SKM-1 (cell line): ENCODE data around the gene TPST1.
A peak's percentile ranks its signal among the peaks of the same experiment; 100 is the strongest.

Experiments
- DNase-seq: peaks from one replicate; lab custom pipeline; 2025; ENCODE audit not compliant: unreplicated experiment; lab: John Stamatoyannopoulos, UW

Gene TPST1

DNA sequence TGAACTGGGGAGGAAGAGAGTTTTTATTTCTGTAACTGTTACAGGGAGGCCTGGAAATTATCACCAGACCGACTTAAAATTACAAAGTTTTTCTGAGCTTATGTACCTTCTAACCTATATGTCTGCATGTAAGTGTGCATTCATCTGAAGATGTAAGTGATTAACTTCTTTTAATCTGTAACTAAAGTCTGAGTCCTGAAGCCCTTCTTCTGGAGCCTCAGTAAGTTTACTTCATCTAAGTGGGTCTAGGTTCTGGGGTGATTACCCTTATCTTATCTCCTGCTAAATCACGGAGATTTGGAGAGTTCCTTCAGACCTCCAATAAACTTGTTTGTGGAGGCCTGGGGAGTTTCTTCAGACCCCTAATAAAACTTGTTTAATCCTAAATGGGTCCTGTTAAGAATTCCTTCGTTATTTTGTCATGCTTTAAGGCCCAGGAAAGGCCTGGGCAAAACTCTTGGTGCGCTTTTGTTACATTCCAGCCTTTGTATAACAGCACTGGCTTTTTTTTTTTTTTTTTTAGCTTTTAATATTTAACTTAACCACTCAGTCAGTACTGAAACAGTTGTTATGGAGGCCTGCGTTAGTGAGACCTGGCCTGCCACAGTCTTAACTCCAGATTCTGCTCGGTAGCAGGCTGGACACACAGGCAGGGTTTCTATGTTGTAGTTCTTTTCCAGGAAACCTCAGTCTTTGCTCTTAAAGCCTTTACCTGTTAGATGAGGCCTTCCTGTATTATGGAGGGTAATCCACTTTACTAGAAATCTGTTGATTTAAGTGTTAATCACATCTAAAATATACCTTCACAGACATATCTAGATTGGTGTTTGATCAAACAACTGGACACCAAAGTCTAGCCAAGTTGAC is 33.0 kb downstream of the TPST1 start:
- no peak for DNase-seq

DNA sequence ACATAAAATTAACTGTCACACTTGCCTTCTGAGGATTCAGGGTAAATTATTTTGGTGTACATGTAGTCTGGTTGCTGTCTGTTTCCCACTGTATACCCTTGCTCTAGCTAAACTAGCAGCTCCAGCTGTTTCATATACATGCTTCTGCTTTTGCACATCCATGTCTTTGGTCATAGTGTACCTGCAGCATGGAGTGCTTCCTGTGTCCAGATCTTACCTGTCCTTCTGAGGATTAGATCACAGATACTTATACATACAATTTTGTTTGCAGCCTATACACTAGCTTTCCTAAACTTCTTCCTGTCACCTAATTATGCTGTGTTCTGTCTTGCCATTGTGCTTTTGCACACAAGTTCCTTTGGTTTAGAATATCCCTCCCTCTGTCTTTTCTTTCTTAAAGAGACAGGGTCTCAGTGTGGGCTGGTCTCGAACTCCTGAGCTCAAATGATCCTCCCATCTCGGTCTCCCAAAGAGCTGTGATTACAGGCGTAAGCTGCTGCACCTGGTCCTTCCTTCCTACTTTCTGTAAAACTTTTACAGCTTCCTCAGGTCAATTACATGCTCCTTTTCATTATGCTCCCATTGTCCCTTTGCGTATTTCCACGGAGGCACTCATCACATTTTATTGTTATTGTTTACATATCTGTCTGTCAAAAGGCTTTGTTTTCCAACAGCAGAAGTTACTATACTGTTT is 33.8 kb downstream of the TPST1 start:
- no peak for DNase-seq

DNA sequence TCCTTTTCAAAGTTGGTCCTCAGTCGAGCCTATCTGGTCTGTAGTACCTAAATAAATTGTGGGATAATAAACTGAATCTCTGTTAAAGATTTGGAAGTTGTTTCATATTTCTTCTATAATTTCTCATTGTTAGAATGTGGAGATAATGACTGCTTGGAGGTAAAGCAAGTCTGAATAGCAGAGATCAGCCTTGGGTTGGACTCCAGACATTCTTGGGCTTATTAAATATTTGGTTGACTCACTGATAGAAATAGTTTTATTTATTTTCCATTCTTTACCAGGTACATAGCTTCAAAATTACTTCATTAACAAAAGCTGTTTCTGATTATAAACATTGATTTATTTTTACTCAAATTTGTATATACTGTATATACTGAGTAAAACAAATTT is 34.3 kb downstream of the TPST1 start:
- DNase-seq = no peak

DNA sequence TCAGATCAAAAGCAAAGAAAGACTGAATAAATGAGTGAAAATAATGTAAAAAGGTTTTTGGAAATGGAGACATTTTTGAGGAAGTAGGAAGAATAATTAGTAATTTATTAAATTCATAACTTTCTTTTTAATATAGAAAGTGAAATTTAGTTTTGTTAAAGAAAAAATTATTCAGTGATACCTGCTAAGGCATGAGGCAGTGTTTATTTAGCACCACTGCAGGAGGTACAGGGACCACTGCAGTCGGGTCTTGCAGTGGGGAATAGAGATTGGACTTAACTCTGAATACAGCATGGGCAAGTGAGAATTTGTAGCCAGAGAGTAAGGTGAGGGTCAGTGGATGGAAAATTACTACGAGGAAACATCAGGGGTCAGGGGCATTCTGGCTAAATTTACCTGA is 39.9 kb downstream of the TPST1 start:
- no peak for DNase-seq

DNA sequence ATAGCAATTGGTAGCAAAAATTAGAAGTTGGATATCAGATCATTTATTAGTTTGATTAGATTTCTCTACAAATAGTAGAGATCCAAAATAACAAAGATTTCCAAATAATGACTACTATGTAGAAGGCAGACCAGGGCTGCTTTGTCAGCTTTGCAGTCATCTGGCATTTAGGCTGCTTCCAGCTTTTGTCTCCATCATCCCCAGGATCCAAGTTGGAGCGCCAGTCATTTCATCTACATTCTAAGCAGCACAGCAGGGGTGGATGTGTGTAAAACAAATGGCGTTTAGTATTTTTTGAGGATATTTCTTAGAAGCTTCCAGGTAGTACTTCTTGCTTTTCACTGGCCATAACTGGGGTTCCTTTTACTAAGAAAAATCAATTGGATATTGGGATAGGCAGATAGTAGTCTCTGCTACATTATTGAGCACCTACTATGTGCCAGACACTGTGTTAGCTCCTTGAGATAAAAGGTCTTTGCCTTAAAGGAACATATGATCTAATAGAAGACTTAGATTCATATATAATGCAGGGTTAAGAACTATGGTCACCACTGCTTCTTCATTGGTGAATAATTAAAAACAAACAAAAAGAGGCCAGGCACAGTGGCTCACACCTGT is 41.5 kb downstream of the TPST1 start:
- no peak for DNase-seq

DNA sequence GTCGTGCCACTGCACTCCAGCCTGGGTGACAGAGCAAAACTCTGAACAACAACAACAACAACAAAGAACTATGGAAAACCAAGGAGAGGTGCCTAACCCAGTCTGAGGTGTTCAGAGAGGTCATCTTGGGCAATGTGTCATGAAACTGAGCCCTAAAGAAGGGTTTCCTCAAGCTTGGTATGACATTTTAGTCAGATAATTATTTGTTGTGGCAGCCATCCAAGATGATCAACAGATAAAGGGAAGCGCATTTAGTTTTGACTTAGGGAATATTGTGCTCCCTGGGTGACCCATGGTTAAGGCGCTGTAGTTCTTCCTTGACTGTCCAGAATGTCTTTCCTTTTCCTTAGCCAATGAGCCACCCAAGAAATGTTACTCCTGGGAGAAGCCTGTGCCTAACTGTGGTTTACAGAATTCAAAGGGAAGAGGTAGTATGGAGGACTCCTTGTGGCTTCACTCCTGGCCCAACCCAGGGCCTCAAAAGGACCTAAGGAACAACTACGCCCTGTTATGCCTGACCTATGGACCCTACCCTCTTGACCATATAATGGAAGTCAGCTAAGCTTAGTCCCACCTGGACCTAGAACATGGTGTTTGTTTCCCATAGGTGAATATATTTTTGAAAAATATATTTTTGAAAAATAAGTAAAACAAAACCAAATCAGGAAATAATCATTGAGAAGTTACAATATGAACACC is 42.4 kb downstream of the TPST1 start:
- DNase-seq = no peak

DNA sequence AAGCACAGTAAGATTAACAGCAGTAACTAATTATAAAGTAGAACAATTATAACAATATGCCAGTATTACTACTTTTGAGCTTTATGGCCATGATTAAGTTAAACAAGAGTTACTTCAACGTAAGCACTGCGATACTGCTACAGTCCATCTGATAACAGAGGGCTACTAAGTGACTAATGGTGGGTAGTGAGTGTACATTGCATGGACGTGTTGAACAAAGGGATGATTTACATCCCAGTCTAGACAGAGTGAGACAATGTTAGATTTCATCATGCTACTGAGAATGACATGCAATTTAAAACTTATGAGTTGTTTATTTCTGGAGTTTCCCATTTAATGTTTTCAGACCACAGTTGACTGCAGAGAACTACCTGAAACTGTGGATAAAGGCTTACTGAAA is 45.6 kb downstream of the TPST1 start:
- no peak for DNase-seq

DNA sequence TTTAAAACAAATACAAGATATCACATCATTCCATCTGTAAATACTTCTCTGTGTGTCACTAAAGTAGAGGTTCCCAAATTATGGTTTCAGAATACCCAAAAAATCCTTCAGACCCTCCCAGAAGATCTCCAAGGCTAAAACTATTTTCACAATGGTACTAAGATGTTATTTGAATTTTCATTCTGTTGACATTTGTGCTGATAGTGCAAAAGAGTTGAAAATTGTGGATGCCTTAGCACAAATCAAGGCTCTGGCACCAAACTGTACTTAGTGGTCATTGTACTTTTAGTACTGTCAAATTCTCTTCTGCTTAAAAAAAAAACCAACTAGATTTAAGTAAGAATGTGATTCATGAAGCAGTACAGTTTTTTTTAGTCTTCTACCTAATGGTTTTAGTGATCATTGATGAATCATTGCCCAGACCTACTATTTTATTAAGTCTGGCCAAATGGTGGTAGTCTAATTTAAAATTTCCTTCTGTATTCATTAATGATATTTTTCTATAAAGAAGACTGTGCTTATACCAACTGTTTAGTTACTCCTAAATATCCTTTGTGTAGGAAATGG is 50.5 kb downstream of the TPST1 start:
- DNase-seq = no peak

DNA sequence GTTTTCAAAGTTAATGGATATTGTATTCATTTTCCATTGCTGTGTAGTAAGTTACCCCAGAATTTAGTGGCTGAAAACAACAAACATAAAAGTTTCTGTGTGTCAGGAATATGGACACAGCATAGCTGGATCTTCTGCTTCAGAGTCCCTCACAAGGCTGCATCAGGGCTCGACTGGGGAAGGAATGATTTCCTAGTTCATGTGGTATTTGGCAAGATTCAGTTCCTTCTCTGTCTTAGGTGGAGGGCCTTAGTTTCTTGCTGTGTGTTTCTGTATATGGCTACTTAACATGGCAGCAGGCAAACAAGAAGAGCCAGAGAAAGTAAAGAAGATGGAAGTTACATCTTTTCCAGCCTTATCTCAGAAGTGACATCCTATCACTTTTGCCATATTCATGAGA is 51.1 kb downstream of the TPST1 start:
- DNase-seq = peak; percentile 38

DNA sequence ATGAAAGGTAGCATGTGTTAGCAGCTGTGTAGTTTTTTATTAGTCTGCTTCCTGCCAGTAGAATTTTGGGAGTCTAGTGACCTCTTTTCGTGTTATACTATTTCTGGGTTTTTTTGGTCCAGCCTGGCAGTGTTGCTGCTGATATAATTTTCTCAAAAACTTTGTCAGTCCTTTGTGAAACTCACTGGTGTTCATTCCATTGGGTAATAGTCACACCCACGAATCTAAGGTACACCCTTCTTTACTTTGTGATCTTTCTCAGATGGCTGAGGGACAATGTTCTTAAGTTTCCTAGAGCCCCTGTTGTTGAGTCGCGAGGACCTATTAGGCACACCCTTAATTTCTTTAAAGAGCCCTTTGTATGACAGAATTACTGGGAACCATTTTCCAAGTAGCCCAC is 52.3 kb downstream of the TPST1 start:
- no peak for DNase-seq

DNA sequence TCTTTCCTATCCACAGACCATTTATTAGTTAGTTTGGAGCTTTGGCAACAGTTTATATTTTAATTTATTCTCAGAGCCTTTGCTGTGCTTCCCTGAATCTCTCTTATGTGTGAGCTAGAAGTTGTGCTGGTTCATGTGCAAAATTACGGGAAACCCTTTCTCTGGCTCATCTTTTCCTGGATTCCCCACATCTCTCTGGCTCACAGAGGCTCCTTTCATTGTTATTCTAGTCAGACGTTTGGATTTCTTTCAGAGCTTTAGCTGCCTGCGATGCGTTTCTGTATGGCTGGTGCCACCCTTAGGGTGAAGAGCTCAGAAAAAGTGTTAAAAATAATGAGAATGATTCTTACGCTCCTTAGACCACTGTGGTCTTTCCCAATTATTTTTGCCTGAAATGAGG is 53.3 kb downstream of the TPST1 start:
- no peak for DNase-seq

DNA sequence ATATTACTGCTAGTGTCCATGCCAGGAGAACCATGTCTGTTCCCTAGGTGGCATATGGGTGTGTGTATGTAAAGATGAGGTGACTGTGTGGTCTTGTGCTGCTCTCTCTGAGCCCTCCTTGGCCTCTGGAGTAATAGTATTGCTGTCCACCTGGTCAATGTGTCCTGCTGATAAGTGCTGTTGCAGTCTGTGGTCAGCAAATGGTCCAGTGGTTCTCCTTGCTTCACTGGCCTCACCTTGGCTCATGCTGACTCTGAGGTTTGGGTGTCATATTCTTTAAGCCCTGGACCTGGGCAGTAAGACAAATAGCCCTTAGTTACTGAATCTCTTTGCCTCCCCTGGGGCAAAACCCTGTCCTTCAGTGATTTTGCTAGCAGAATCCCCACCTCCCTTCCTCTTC is 56.8 kb downstream of the TPST1 start:
- DNase-seq = no peak

DNA sequence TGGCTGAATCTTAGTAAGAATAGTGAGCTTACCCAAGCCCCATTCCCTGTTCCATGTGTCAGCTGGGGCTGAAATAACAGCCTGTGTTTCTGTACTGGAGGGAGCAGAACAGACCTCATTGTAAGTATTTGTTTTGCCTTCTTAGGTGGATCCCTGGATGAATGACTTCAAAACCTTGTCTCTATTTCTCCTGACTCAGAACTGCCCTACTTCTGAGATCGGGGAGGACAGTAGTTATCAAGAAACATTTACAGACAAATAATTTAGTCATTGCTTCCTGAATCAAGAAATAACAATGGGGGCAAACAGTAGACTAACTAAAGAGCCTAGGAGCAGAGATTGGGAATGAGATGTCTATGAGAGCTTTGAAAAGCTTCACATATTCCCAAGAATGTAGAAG is 58.8 kb downstream of the TPST1 start:
- DNase-seq = no peak

DNA sequence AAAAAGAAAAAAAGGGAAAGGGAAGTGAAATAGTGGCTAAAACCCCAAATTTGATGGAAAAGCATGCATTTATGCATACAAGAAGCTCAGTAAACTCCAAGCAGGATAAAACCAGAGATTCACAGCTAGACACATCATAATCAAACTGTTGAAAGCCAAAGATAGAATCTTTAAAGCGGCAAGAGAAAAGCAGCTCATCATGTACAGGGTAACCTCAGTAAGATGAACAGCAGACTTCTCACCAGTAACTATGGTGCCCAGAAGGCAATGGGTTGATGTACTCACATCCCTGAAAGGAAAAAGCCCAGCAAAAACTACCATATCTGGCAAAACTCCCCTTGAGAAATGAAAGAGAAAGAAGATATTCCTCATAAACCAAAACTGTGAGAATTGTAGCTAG is 60.4 kb downstream of the TPST1 start:
- peak; percentile 9 for DNase-seq

DNA sequence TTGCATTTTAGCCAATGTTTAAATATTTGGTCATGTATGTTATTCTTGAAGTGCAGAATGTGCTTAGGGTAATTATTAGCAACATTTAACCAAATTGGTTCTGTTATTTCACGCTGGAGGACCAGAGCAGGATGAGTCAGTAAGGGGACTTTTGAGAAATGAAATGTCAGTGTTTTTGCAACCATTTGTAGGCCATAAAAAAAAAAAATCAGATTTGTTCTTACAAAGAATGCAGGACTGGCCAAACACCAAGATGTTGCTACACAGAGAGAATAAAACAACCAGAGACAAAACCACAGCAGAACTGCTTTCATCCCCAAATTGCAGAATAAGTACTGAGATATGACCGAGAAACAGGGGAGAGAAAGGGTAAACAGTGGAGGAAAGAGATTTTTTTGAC is 62.1 kb downstream of the TPST1 start:
- no peak for DNase-seq

DNA sequence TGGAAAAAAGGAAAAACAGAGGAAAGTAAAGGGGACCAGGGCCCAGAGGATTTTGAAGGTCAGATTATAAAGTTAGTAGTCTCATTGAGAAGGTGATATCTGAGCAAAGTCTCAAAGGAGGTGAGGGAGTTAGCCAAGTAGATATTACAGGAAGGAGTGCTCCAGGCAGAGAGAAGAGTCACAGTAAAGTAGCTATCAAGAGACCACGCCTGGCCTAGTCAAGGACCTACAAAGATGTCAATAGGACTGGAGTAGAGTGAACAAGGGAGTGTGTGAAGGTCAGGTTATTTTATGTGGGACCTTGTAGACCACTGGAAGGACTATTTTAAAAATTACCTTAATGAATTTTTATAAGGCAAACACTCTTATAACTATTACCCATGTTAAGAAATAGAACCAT is 64.8 kb downstream of the TPST1 start:
- no peak for DNase-seq

DNA sequence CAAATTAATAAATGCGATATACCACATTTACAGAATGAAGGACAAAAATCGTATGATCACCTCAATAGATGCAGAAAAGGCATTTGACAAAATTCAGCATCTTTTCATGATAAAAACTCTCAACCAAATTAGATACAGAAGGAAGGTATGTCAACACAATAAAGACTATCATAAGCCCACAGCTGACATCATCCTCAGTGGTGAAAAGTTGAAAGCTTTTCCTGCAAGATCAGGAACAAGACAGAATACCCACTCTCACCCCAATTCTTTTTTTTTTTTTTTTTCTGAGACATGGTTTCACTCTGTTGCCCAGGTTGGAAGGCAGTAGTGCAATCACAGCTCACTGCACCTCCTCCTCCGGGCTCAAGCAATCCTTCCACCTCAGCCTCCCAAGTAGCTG is 67.2 kb downstream of the TPST1 start:
- no peak for DNase-seq

DNA sequence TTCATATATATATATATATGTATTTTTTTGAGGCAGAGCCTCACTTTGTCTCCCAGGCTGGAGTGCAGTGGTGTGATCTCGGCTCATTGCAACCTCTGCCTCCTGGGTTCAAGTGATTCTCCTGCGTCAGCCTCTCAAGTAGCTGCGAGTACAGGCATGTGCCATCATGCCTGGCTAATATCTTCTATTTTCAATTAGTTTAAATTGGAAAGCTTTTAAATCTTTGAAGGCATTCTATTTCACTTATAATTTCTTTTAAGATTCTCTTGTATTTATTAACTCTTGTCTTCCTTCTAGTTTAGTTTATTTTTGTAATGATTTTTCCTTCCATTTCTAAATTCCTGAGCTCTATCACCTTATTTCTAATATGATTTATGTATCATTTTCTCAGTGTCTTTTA is 71.2 kb downstream of the TPST1 start:
- DNase-seq = no peak

DNA sequence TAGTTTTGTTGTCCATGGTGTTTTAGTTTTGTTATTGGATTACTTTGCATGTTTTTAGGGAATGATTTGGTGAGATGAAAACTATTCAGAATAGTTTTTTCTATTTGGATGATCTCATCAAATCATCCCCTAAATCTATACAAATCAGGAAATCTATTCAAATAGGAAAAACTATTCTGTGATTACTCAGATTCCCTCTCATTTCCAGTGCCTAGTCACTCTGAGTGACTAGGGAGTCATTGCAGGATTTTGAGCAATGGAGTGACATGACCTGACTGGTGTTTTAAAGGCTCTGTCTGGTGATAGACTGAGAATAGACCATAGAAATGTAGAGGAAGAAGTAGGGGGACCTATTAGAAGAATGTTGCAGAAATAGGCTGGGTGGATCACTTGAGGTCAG is 72.4 kb downstream of the TPST1 start:
- DNase-seq = no peak

DNA sequence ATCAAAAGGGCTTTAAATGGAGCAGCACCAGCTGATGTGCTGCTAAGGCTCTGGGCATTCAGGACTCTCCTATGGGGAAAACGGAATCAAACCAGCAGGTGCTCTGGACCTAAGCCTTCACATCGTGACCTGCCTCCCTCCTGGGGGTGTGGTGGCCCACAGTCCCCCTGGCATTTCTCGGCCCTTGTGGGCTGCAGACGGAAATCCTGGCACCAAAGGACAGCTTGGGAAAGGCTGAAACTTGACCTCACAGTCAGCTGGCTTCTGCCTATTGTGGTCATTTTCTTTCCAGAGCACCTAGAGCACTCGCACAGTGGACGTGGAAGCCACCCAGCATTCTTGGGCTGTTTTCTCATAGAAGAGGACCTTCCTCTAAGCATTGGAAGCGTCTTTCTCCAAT is 74.8 kb downstream of the TPST1 start:
- no peak for DNase-seq
